Measurements from ENCODE around the gene MCMBP. TPM values are rescaled to one million over a fixed set of nuclear protein-coding genes. Genes with fewer than 3 reads are reported as not detected.

MCMBP gene
- polyA plus RNA-seq, 1 of the 3 experiments (the other 2 are of a cell fraction): 33.1 TPM

DNA sequence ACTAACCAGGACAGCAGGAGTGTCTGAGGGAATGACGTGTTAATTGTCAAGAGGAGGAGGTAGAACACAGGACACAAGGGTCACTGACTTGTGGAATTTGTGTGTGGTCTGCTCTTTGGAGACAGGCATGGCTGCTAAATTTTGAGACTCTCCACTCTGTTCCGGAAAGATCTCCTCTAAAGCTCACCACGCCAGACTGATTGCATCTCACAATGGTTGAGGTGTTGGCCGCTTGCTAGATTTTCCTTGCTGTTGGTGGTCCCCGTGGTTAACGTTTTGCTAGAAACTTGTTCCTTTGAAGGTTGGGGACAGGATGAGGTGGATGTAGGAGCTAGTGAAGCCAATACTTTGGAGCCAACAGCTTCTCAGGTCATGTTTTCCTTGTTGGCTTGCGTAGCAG is 57.0 kb downstream of the MCMBP start:
- ChIA-PET POLR2A (no interaction called here), CTCF (interaction anchor here (1.0 to 1.9 kb wide), 3 partner anchors 13 to 130 kb away, joined by 3 to 7 read pairs (median 3); no protein-coding TSS in a partner anchor)
- Histone ChIP-seq H3K4me1 (ENCODE audit: control insufficient read depth in 1 of 2, insufficient read depth in 2 of 2, low read depth in 1 of 2, low read length in 1 of 2) (no peaks in the 10 kb centered on the region), H3K9me2 (no peaks in the 10 kb centered on the region), H3K27me3 (ENCODE audit: insufficient read depth) (no peaks in the 10 kb centered on the region), H3K4me2 (no peak overlapping the region), H3F3A (replicated peaks; ENCODE audit: insufficient read depth) (peaks cover 8% of the 10 kb centered on the region), H4K20me1 (ENCODE audit: insufficient read depth) (no peaks in the 10 kb centered on the region), H3K4me3 (ENCODE audit: low read depth in 2 of 2, low read length in 1 of 2) (no peak overlapping the region), H2AFZ (ENCODE audit: low read depth) (no peak overlapping the region), H3K36me3 (replicated peaks in 1 of 2; ENCODE audit: control insufficient read depth in 1 of 2, insufficient read depth in 2 of 2, low read length in 1 of 2) (peaks cover 13 to 18% of the 10 kb centered on the region in 2 experiments), H3K27ac (ENCODE audit: low read depth in 2 of 2, low read length in 1 of 2) (no peak overlapping the region), H3K79me2 (ENCODE audit: insufficient read depth) (no peaks in the 10 kb centered on the region), H3K9me3 (no peaks in the 10 kb centered on the region), H3K9ac (no peak overlapping the region)
- no peak for TF ChIP-seq MEF2A (IDR thresholded peaks at IDR 0.05; ENCODE audit: borderline replicate concordance, low read depth)
- no peak for TF ChIP-seq SMC3 (IDR thresholded peaks at IDR 0.05; ENCODE audit: low read depth, low read length)
- TF ChIP-seq, protein P1, sequence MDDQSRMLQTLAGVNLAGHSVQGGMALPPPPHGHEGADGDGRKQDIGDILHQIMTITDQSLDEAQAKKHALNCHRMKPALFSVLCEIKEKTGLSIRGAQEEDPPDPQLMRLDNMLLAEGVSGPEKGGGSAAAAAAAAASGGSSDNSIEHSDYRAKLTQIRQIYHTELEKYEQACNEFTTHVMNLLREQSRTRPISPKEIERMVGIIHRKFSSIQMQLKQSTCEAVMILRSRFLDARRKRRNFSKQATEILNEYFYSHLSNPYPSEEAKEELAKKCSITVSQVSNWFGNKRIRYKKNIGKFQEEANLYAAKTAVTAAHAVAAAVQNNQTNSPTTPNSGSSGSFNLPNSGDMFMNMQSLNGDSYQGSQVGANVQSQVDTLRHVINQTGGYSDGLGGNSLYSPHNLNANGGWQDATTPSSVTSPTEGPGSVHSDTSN (IDR thresholded peaks at IDR 0.05): no peak
- no peak for TF ChIP-seq MXI1 (IDR thresholded peaks at IDR 0.05; ENCODE audit: low read depth, low read length)
- no peak for TF ChIP-seq FOXJ3 (CRISPR knock-in tag; IDR thresholded peaks at IDR 0.05)
- WGBS (ENCODE audit: low lambda C conversion rate): 89% methylated on average over 7 of the region's 7 CpGs
- no peak for DNase-seq

GRCh38 chr10:119812684-119813083 is 60.0 kb downstream of the MCMBP start:
- no peaks in the 10 kb centered on the region for H3K79me2 ChIP-seq (ENCODE audit: insufficient read depth)
- no peaks in the 10 kb centered on the region for H3K27me3 ChIP-seq (ENCODE audit: insufficient read depth)
- ChIA-PET POLR2A (no interaction called here), CTCF (interaction anchor here (1.0 to 1.5 kb wide), 2 partner anchors 47 to 62 kb away, joined by 3 to 6 read pairs; no protein-coding TSS in a partner anchor)
- H3K9ac ChIP-seq: no peak overlapping the region
- no peak for TF ChIP-seq EZH2phosphoT487 (IDR thresholded peaks at IDR 0.05; ENCODE audit: borderline replicate concordance, low read depth)
- TF ChIP-seq GABPA (IDR thresholded peaks at IDR 0.05; ENCODE audit: low read depth): no peak
- TF ChIP-seq, protein P1 (IDR thresholded peaks at IDR 0.05): no peak
- peaks cover 18 to 24% of the 10 kb centered on the region in 2 experiments for H3K36me3 ChIP-seq (replicated peaks in 1 of 2; ENCODE audit: control insufficient read depth in 1 of 2, insufficient read depth in 2 of 2, low read length in 1 of 2)
- H3K27ac ChIP-seq (ENCODE audit: low read depth in 2 of 2, low read length in 1 of 2): no peak overlapping the region
- no peaks in the 10 kb centered on the region for H3K9me3 ChIP-seq
- H3F3A ChIP-seq (replicated peaks; ENCODE audit: insufficient read depth): no peaks in the 10 kb centered on the region
- no peaks in the 10 kb centered on the region for H4K20me1 ChIP-seq (ENCODE audit: insufficient read depth)
- H3K4me3 ChIP-seq (ENCODE audit: low read depth in 2 of 2, low read length in 1 of 2): no peak overlapping the region
- no peak for DNase-seq
- H3K9me2 ChIP-seq: no peaks in the 10 kb centered on the region
- H3K4me2 ChIP-seq: no peak overlapping the region
- no peak overlapping the region for H2AFZ ChIP-seq (ENCODE audit: low read depth)
- 0 out of 4 replicates have a peak, but pooled peaks cover 0 to 4% of the 10 kb centered on the region in 2 experiments for H3K4me1 ChIP-seq (ENCODE audit: control insufficient read depth in 1 of 2, insufficient read depth in 2 of 2, low read depth in 1 of 2, low read length in 1 of 2)

- Histone ChIP-seq H2AFZ (ENCODE audit: low read depth) (no peak overlapping the region), H3K9me2 (no peaks in the 10 kb centered on the region), H3K4me1 (ENCODE audit: control insufficient read depth in 1 of 2, insufficient read depth in 2 of 2, low read depth in 1 of 2, low read length in 1 of 2) (0 out of 4 replicates have a peak, but pooled peaks cover 0 to 4% of the 10 kb centered on the region in 2 experiments), H3K4me2 (no peak overlapping the region), H3K79me2 (ENCODE audit: insufficient read depth) (no peaks in the 10 kb centered on the region), H3K27ac (ENCODE audit: low read depth in 2 of 2, low read length in 1 of 2) (no peak overlapping the region), H3K9me3 (no peaks in the 10 kb centered on the region), H3K4me3 (ENCODE audit: low read depth in 2 of 2, low read length in 1 of 2) (no peak overlapping the region), H4K20me1 (ENCODE audit: insufficient read depth) (no peaks in the 10 kb centered on the region), H3K36me3 (replicated peaks in 1 of 2; ENCODE audit: control insufficient read depth in 1 of 2, insufficient read depth in 2 of 2, low read length in 1 of 2) (peaks cover 24 to 26% of the 10 kb centered on the region in 2 experiments), H3K27me3 (ENCODE audit: insufficient read depth) (no peaks in the 10 kb centered on the region), H3K9ac (no peak overlapping the region), H3F3A (replicated peaks; ENCODE audit: insufficient read depth) (no peaks in the 10 kb centered on the region)
- ChIA-PET POLR2A (no interaction called here), CTCF (interaction anchor here (0.8 to 1.3 kb wide), 3 partner anchors 15 to 61 kb away, joined by 3 to 4 read pairs (median 4); no protein-coding TSS in a partner anchor)
- no peak for DNase-seq
- WGBS (ENCODE audit: low lambda C conversion rate): 96% methylated on average over 4 of the region's 4 CpGs
- TF ChIP-seq RCOR1 (IDR thresholded peaks at IDR 0.05; ENCODE audit: low read length) (no peak), TEAD4 (IDR thresholded peaks at IDR 0.05; ENCODE audit: borderline replicate concordance, insufficient read depth) (no peak), TCF12 (IDR thresholded peaks at IDR 0.05) (no peak), USF2 (IDR thresholded peaks at IDR 0.05; ENCODE audit: borderline replicate concordance, low read depth, low read length) (no peak), MXI1 (IDR thresholded peaks at IDR 0.05; ENCODE audit: low read depth, low read length) (no peak), IRF3 (IDR thresholded peaks at IDR 0.05; ENCODE audit: low read depth, low read length) (no peak)
- TF ChIP-seq, protein P2, sequence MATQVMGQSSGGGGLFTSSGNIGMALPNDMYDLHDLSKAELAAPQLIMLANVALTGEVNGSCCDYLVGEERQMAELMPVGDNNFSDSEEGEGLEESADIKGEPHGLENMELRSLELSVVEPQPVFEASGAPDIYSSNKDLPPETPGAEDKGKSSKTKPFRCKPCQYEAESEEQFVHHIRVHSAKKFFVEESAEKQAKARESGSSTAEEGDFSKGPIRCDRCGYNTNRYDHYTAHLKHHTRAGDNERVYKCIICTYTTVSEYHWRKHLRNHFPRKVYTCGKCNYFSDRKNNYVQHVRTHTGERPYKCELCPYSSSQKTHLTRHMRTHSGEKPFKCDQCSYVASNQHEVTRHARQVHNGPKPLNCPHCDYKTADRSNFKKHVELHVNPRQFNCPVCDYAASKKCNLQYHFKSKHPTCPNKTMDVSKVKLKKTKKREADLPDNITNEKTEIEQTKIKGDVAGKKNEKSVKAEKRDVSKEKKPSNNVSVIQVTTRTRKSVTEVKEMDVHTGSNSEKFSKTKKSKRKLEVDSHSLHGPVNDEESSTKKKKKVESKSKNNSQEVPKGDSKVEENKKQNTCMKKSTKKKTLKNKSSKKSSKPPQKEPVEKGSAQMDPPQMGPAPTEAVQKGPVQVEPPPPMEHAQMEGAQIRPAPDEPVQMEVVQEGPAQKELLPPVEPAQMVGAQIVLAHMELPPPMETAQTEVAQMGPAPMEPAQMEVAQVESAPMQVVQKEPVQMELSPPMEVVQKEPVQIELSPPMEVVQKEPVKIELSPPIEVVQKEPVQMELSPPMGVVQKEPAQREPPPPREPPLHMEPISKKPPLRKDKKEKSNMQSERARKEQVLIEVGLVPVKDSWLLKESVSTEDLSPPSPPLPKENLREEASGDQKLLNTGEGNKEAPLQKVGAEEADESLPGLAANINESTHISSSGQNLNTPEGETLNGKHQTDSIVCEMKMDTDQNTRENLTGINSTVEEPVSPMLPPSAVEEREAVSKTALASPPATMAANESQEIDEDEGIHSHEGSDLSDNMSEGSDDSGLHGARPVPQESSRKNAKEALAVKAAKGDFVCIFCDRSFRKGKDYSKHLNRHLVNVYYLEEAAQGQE (IDR thresholded peaks at IDR 0.05; ENCODE audit: low read depth, low read length): no peak
These were observed 61.5 kb downstream of the MCMBP start for GRCh38 chr10:119811122-119811521.

All from SK-N-SH (cell line).